GM18505 (cell line): Measurements from ENCODE around the gene VAMP5.

Source experiments
- ATAC-seq: cut with Tn5 transposase; IDR thresholded peaks from one replicate; pipeline ENCODE4 v1.9.1; 2021; ENCODE audit not compliant: unreplicated experiment
- POLR2A ChIP-seq: IDR thresholded peaks from 4 replicates; pipeline ENCODE4 v1.6.1; 2011; ENCODE audit warnings: borderline replicate concordance; ENCODE audit not compliant: insufficient read depth, insufficient read length; ENCODE audit errors: extremely low read depth

Gene VAMP5

GRCh38 chr2:85561280-85562212 lies 22.7 kb upstream of the VAMP5 start, which contains the start of gene GGCX:
Gene GGCX (minus strand): TSS chr2:85561493. CDS start chr2:85561428, 65 bp downstream.
- peak; percentile 95 for TF ChIP-seq POLR2A
- ATAC-seq: peak; percentile 92

GRCh38 chr2:85564144-85564563 lies 20.1 kb upstream of the VAMP5 start:
- ATAC-seq: no peak
- no peak for TF ChIP-seq POLR2A

- TF ChIP-seq POLR2A: no peak
- no peak for ATAC-seq
Observed at GRCh38 chr2:85566265-85566664, 18.0 kb upstream of the VAMP5 start.

- no peak for ATAC-seq
- no peak for TF ChIP-seq POLR2A
Observed at GRCh38 chr2:85575739-85576138, 8.5 kb upstream of the VAMP5 start.

- no peak for ATAC-seq
- no peak for TF ChIP-seq POLR2A
Observed at GRCh38 chr2:85577063-85577385, 7.2 kb upstream of the VAMP5 start.

- ATAC-seq: peak; percentile 57
- TF ChIP-seq POLR2A: peak; percentile 70
Observed at GRCh38 chr2:85577386-85578242, 6.6 kb upstream of the VAMP5 start, which contains the start of gene VAMP8. Gene VAMP8 (plus strand): TSS chr2:85577586. CDS start chr2:85577647, 61 bp downstream.

- peak; percentile 48 for ATAC-seq
- TF ChIP-seq POLR2A: no peak
Observed at GRCh38 chr2:85578243-85579180, 5.7 kb upstream of the VAMP5 start.

- ATAC-seq: no peak
- TF ChIP-seq POLR2A: no peak
Observed at GRCh38 chr2:85579266-85579935, 4.8 kb upstream of the VAMP5 start.

- TF ChIP-seq POLR2A: no peak
Observed at GRCh38 chr2:85580206-85580605, 4.0 kb upstream of the VAMP5 start.

GRCh38 chr2:85582492-85582891 lies 1.7 kb upstream of the VAMP5 start:
- TF ChIP-seq POLR2A: no peak
- ATAC-seq: no peak

More at GRCh38 chr2:85580206-85580605, 4.0 kb upstream of the VAMP5 start:
- ATAC-seq: no peak

GRCh38 chr2:85583667-85584353 lies 421 bp upstream of the VAMP5 start:
- ATAC-seq: peak; percentile 10
- TF ChIP-seq POLR2A: no peak
